Thyroid gland (tissue), 4 donors: Measurements from ENCODE around the gene HMOX1. TPM values are rescaled to one million over a fixed set of nuclear protein-coding genes. Genes with fewer than 3 reads are reported as not detected.
"Not testable (repeated sequence)": the region's sequence is repeated elsewhere in the genome, so short reads cannot be mapped to it uniquely, and the experiment has no call there.

Experiments used
- DNase-seq, 2 donors: peaks; one replicate each; pipeline ENCODE4 v3.0.0-alpha.2; 2019
- H3K27ac ChIP-seq, 3 donors: fragments of 200-600 bp; sonication (generic); 1 replicate in 2 of 3; 2 replicates in 1 of 3; pipeline ENCODE4 v1.5.1; 2016 to 2019; ENCODE audit warnings: mild to moderate bottlenecking in 1 of 3, moderate library complexity in 1 of 3
- H3K27me3 ChIP-seq: fragments of 200-600 bp; sonication (generic); one replicate; pipeline ENCODE4 v1.5.1; 2019
- H3K36me3 ChIP-seq, 2 donors: fragments of 200-600 bp; sonication (generic); one replicate each; pipeline ENCODE4 v1.5.1; 2016 to 2019
- H3K4me1 ChIP-seq, 2 donors: fragments of 200-600 bp; sonication (generic); one replicate each; pipeline ENCODE4 v1.5.1; 2017 to 2019
- H3K4me3 ChIP-seq, 3 donors: fragments of 200-600 bp; sonication (generic); replicated peaks in 1 of 3; 1 replicate in 2 of 3; 2 replicates in 1 of 3; pipeline ENCODE4 v1.5.1; 2016; ENCODE audit warnings: mild to moderate bottlenecking in 1 of 3
- H3K9me3 ChIP-seq: fragments of 200-600 bp; sonication (generic); one replicate; pipeline ENCODE4 v1.5.1; 2017
- POLR2A ChIP-seq, 2 donors: fragments of 450-650 bp; IDR thresholded peaks; one replicate each; pipeline ENCODE4 v1.6.1; 2017; ENCODE audit warnings: antibody characterized with exemption in 2 of 2, mild to moderate bottlenecking in 2 of 2, moderate library complexity in 1 of 2
- WGBS, 2 donors: methylation state at CpG; one replicate each; pipeline ENCODE4 v1.1.5; 2017; 5-methylcytosine and 5-hydroxymethylcytosine counted together
- intact Hi-C: fragments of 100-400 bp; cut with DNase I; formaldehyde crosslinking; loops from one replicate; pipeline ENCODE4 v1.15.1; 2023
- total RNA-seq, 4 donors: library from RNA; depleted of rRNA; stranded (reverse); fragments of >200 nt; gene quantifications; one replicate each; pipeline ENCODE4 v1.2.3, GENCODE V29; 2016
- TF ChIP-seq, protein P1 (sequence below), 6 experiments: fragments of 200-600 bp in 3 of 6; fragments of 450-650 bp in 3 of 6; sonication (generic) in 3 of 6; IDR thresholded peaks; one replicate each; pipeline ENCODE4 v1.5.1; 2016 to 2019; ENCODE audit warnings: antibody characterized with exemption in 6 of 6, mild to moderate bottlenecking in 2 of 6, inconsistent platforms in 1 of 6, moderate library complexity in 1 of 6

HMOX1 gene
- total RNA-seq, 4 donors from 2014 or later = 5.2 to 13.0 (median 6.9) TPM

DNA sequence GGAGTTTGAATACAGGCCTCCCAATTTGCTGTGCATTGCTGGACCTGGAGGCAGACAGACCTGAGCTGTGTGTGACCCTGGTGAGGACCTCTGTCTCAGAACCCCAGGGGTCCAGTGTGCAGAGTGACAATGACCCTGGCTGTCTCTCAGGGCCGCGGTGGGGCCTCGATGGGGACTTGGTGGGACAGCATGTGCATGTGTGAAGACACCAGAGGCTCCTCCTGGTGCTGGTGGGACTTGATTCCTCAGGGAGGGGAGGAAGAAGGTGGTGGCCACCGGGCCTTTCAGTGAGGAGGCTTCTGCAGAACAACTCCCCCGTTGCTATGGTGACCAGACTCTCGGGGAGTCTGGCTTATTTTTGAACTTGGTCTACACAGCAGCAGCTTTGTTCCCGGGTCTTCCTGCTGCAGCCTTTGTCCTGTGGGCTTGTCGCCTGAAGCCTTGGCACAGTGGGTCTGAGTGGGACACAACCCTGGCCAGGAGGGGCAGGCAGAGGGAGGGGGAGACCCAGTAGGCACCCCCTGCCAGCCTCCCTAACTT is 54.4 kb downstream of the HMOX1 start:
- TF ChIP-seq POLR2A (IDR thresholded peaks at IDR 0.05) = no peak
- TF ChIP-seq, protein P1, sequence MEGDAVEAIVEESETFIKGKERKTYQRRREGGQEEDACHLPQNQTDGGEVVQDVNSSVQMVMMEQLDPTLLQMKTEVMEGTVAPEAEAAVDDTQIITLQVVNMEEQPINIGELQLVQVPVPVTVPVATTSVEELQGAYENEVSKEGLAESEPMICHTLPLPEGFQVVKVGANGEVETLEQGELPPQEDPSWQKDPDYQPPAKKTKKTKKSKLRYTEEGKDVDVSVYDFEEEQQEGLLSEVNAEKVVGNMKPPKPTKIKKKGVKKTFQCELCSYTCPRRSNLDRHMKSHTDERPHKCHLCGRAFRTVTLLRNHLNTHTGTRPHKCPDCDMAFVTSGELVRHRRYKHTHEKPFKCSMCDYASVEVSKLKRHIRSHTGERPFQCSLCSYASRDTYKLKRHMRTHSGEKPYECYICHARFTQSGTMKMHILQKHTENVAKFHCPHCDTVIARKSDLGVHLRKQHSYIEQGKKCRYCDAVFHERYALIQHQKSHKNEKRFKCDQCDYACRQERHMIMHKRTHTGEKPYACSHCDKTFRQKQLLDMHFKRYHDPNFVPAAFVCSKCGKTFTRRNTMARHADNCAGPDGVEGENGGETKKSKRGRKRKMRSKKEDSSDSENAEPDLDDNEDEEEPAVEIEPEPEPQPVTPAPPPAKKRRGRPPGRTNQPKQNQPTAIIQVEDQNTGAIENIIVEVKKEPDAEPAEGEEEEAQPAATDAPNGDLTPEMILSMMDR (IDR thresholded peaks at IDR 0.05) = no peak
- 70 to 87% methylated on average over 2 to 3 of the region's 8 CpGs for WGBS, 2 donors
- no peak overlapping the region for H3K4me3 ChIP-seq
- H3K27me3 ChIP-seq = no peaks in the 10 kb centered on the region
- no peaks in the 10 kb centered on the region for H3K36me3 ChIP-seq
- DNase-seq = no peak
- H3K27ac ChIP-seq = no peak overlapping the region
- intact Hi-C loops = no loop called here
- no peaks in the 10 kb centered on the region for H3K9me3 ChIP-seq
- peaks cover 6 to 13% of the 10 kb centered on the region in 2 donors for H3K4me1 ChIP-seq

DNA sequence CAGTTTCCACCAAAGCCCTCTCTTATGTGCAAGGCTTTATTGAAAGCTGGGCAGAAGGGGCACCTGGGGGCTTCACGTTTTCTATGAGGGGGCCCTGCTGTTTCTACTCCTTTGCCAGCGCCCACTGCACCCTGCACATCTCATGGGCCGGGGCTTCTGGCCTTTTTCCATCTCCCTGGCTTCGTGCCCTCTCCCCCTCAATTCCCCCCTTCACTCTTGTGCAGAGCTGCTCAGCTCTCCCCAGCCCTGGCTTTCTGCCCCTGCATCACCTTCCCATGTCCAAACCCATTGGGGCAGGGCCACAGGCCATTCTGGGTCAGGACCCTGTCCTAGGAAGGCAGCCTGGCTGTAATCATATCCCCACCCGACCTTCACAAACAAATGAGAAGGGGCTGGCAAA is 55.5 kb downstream of the HMOX1 start:
- Histone ChIP-seq H3K4me1 (peaks cover 0 to 1% of the 10 kb centered on the region in 2 donors), H3K9me3 (no peaks in the 10 kb centered on the region), H3K27me3 (no peaks in the 10 kb centered on the region), H3K27ac (no peak overlapping the region), H3K36me3 (no peaks in the 10 kb centered on the region), H3K4me3 (no peak overlapping the region)
- TF ChIP-seq, protein P1 (IDR thresholded peaks at IDR 0.05) = no peak
- TF ChIP-seq POLR2A (IDR thresholded peaks at IDR 0.05) = no peak
- no peak for DNase-seq
- WGBS, 2 donors = 66 to 78% methylated on average over 5 of the region's 5 CpGs
- intact Hi-C loops = no loop called here

GRCh38 chr22:35437049-35437448 is 56.2 kb downstream of the HMOX1 start:
- no peak overlapping the region for H3K27ac ChIP-seq
- 76 to 94% methylated on average over 2 of the region's 2 CpGs for WGBS, 2 donors
- no peaks in the 10 kb centered on the region for H3K27me3 ChIP-seq
- TF ChIP-seq POLR2A (IDR thresholded peaks at IDR 0.05) = no peak
- TF ChIP-seq, protein P1 (IDR thresholded peaks at IDR 0.05) = no peak
- no peak for DNase-seq
- no peaks in the 10 kb centered on the region for H3K4me1 ChIP-seq
- H3K4me3 ChIP-seq = no peak overlapping the region
- H3K9me3 ChIP-seq = no peaks in the 10 kb centered on the region
- H3K36me3 ChIP-seq = no peaks in the 10 kb centered on the region
- intact Hi-C loops = no loop called here

- WGBS, 2 donors = 60 to 77% methylated on average over 3 of the region's 3 CpGs
- H3K27me3 ChIP-seq, intact Hi-C loops, DNase-seq, H3K9me3 ChIP-seq, H3K4me3 ChIP-seq, H3K36me3 ChIP-seq, H3K4me1 ChIP-seq, H3K27ac ChIP-seq: not testable (repeated sequence)
Observed at GRCh38 chr22:35438673-35439364, 57.9 kb downstream of the HMOX1 start.

DNA sequence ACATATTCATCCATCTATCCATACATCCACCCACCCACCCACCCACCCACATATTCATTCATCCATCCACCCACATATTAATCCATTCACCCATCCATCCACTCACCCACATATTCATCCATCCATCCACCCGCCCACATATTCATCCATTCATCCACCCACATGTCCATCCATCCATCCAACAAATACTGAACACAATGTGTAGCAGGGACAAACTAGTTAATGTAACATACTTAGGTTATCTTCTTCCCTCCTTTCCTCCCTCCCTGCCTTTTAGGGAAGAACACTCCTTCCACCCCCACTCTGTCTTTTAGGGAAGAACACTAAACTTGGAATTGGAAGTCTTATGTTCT is 58.4 kb downstream of the HMOX1 start:
- intact Hi-C loops = no loop called here
- no peaks in the 10 kb centered on the region for H3K4me1 ChIP-seq
- H3K4me3 ChIP-seq = no peak overlapping the region
- H3K36me3 ChIP-seq = no peaks in the 10 kb centered on the region
- 85 to 100% methylated on average over 1 of the region's 1 CpG for WGBS, 2 donors
- no peak overlapping the region for H3K27ac ChIP-seq
- no peaks in the 10 kb centered on the region for H3K27me3 ChIP-seq
- DNase-seq = no peak
- TF ChIP-seq POLR2A (IDR thresholded peaks at IDR 0.05) = no peak
- TF ChIP-seq, protein P1 (IDR thresholded peaks at IDR 0.05) = no peak
- no peaks in the 10 kb centered on the region for H3K9me3 ChIP-seq
